Left lobe of liver (tissue), 2 donors: Measurements from ENCODE around the gene AKAP13. TPM values are rescaled to one million over a fixed set of nuclear protein-coding genes. Genes with fewer than 3 reads are reported as not detected.
A peak's percentile ranks its signal among the peaks of the same experiment; 100 is the strongest.

Experiments
- ATAC-seq: fragments of 200-7000 bp; cut with Tn5 transposase; one replicate; pipeline ENCODE4 v1.9.1; 2020; ENCODE audit warnings: mild to moderate bottlenecking, moderate library complexity
- DNase-seq: peaks from one replicate; pipeline ENCODE4 v3.0.0-alpha.2; 2020; ENCODE audit warnings: low spot score
- total RNA-seq: library from RNA; stranded (reverse); gene quantifications from one replicate; pipeline ENCODE4 v1.2.1, GENCODE V29; 2021
- donor health status: DM: no; HTN: no; CAD: no; lungs with moderate emphysema.
- donor health status: DM: no; HTN: yes; CAD: no.

AKAP13 gene
- total RNA-seq, 1 donor from 2014 or later = 60.5 TPM

DNA sequence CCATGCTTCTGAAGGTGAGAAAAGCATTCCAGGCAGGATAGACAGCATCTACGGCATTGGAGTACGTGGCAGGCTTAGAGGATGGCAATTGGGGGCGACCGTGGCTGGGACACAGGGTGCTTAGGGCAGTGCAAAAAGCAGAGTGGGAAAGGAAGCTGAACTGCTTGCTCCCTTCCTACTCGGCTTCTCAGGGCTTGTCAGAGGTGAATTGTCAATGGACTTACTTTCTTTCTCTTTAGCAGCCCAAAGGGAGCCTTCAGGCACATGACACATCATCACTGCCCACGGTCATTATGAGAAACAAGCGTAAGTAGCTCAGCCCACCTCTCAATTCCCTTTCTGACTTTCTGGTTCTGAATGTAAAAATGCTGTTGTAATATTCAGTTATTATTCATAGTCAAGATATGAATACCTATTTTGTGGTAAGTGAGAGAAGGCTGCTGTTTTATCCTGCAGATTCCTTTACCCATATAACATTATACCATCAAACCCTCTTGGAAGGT lies 330.0 kb downstream of the AKAP13 start:
- ATAC-seq = no peak
- DNase-seq = no peak

DNA sequence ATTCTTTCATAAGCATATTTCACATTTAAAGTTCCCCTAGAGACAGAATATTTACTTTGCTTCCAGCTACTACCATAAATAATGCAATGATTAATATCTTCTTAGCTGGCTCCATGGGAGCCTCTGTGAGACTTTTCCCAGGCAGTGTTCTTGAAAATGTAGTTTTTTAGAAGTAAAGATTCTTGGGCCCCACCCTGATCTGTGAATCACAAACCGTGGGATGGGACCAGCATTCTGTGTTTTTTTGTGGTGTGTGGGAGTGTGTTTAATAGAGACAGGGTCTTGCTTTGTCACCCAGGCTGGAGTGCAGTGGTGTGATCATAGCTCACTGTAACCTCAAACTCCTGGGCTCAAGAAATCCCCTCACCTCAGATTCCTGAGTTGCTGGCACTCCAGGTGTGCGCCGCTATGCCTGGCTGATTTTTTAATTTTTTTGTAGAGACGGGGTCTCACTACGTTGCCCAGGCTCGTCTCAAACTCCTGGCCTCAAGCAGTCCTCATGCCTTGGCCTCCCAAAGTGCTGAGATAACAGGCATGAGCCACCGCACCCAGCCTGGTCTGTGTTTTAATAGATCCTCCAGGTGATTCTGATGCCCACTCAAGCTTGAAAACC lies 331.3 kb downstream of the AKAP13 start:
- no peak for ATAC-seq
- no peak for DNase-seq

DNA sequence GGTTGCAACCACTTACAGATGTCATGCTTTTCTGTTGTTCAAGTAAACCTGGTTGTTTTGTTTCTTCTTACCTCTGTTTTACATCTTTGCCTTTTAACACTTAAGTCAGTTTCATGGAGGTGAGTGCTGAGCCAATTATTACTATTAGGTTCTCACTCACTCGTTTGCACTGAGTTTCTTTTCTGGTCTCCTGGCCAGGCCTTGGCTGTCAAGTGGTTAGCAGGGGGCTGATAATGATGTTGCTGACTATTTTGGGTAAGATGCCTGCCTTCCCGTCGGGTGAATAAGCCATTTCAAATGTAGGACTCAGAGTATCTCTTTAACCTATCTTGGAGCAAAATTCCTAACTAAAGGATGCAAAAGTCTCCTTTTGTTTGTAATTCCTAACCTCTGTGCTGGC lies 335.9 kb downstream of the AKAP13 start:
- ATAC-seq (no peak), DNase-seq (no peak)

DNA sequence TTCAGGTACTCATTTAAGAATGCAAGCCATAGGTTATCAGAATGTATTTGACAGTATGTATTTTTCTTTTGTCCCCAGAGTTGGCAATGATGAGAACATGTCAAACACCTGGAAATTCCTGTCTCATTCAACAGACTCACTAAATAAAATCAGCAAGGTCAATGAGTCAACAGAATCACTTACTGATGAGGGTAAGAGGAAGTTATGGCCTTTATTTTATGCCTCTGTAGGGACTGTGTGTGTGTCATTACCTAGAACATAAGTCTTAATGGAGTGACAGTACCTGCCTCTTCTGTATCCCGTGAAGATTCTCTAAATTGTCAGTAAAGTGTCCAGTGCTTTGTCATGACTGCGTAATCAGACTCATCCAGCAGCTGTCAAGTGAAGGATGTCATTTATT lies 336.8 kb downstream of the AKAP13 start:
- ATAC-seq = no peak
- DNase-seq = no peak

DNA sequence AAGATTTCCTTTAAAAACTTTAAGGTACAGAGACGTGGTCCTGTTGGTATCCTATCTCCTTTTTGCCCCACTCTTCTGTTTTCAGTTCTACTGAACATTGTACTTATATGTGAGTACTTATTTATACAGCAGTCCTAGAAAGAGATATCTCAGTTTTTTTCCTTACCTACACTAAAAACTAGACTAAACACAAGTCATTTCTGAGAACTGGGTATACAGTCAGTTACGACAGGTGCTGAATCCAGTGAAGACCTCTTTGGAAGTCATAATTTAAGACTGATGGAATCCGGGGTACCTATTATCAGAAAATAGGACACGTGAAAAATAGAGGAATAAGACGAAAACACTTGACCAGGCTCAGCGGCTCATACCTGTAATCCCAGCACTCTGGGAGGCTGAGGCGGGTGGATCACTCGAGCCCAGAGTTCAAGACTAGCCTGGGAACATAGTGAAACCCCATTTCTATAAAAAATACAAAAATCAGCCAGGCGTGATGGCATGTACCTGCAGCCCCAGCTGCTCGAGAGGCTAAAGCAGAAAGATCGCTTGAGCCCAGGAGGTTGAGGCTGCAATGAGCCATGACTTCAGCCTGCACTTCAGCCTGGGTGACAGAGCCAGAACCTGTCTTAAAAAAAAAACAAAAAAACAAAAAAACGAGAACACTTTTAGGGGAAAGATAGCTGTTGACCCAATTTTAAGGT lies 338.0 kb downstream of the AKAP13 start:
- ATAC-seq (no peak), DNase-seq (no peak)

DNA sequence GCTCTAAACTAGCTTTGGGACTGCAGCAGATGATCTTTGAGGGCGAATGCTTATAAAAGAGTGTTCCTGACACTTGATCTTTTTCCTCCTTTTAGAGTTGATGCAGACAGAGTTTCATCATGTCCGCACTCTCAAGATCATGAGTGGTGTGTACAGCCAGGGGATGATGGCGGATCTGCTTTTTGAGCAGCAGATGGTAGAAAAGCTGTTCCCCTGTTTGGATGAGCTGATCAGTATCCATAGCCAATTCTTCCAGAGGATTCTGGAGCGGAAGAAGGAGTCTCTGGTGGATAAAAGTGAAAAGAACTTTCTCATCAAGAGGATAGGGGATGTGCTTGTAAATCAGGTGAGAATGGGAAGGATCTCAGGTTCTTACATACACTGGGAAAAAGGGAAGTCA lies 338.6 kb downstream of the AKAP13 start:
- ATAC-seq = no peak
- no peak for DNase-seq

DNA sequence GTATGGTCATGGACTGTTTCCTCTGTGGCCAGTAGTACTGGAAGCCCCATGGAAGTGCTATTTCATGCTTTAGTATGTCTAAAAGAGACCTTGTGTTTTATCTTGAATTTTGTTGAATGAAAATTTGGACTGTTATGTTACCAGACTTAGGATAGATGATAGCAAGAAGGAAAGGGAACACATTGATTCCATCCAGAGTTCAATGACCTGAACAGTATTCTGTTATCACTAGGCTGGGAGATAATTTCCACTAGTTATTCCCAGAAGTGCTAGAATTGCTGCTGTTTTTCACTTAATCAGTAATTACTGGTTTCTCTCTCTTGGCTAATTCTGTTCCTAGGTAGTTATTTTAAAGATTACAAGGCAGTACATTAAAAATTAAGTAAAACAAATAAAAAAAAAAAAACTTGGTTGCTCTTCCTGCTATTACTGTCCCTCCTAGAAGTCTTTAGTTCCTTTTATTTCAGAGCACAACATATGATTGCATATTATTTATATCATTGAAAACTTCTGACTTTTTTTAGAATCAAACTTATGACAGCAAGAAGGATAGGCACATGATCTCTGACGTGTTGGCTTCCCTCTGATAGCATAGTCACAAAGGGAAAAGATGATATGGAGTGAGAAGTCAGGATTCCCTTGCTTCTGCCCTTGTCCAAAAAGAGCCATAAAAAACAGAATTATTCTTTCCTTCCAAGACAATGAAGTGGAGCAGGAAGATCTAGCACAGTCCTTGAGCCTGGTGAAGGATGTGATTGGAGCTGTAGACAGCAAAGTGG lies 342.2 kb downstream of the AKAP13 start:
- DNase-seq (no peak), ATAC-seq (peak; percentile 76)

DNA sequence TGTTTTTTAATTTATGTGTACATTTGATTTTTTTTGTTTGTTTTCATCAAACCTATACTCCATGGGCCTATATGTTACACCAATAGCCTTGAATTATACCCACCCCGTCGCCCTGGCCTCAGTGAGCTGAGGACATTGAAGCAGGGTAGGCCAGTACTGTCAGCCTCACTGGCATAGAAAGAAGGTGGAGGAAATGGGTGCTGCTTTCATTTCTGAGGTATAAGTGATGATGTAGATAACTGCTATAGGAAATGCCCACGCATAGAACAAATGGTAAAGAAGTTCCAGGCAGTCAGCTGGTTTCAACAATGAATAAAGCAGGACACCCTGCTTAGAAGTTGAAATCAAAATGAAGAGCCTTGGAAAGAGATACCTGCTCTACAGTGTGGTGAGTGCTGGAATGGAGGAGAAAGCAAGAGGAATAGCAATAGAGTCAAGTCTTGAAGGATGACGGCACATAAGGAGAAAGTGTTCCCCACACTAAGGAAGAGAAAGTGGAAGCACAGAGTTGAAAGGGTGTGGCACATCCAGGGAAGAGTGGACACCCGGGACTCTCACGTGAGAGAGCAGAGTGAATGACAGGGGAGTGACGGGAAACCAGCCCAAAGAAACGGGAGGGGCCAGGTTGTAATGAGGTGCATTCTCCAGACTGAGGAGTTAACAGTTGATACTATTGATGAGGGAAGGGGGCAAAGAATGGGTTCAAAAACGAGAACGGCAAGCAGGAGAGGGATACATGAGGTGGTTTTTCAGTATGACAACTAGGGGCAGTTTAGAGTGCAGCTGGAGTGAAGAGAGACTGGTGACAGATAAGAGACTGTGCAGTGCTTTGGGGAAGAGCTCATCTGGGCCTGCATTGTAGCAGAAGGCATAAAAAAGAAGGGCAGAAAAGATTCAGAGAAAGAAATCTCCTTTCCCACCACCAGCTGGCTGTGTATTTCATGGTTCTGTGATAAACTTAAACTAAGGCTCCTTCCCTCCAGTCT lies 343.9 kb downstream of the AKAP13 start:
- no peak for DNase-seq
- peak; percentile 15 for ATAC-seq

DNA sequence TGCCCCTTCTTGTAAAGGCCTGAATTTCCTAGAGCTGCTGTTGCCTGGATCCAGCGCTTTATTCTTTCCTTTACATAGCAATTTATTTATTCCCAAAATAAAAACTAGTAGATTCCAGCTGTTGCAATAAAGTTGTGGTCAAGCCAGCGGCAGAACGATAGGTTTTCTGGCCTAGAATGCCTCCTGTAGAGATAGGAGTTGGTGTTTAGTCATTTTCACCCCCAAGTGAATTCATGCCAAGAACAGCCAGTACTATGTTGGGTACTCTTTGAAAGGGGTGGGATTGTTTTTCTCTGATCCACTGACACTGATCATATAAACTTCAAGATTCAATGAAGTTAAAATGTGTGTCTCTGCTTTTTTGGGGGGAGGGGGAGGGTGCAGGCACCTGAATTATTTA lies 344.6 kb downstream of the AKAP13 start:
- DNase-seq = no peak
- peak; percentile 39 for ATAC-seq

DNA sequence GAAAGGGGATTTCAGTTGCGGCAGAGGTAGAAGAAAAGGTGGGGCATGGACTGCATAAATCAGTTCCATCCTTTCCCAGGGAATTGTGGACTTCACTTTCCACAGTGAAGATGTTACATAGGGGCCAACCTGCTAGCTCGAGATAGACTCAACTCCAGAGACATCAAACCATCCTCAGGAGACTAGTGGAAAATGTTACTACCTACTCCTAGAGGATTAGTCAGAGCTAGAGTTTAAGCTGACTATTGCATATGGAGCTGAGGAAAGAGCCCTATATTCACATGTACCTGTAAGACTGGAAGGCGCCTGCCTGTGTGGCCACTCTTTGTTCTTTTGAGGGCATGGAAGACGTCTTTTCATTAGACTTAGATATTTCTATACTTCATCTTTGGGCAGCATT lies 345.2 kb downstream of the AKAP13 start:
- no peak for ATAC-seq
- no peak for DNase-seq

DNA sequence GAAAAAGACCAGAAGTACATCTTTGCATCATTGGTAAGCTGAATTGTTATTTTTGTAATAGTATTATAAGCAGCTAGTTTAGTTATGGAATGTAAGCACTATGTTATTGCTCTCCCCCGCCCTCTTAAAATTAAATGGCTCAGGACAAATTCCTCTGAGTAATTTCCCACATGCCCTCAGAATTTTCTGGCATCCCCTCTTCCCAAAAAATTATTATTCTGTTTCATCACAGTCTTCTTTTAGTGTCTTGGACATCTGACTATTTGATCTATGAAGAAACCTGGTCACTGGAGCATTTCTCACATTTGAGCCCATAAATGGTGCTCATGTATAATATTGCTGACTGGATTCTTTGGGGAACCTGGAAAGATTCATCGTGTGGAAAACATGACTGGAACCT lies 346.1 kb downstream of the AKAP13 start:
- DNase-seq (no peak), ATAC-seq (no peak)

DNA sequence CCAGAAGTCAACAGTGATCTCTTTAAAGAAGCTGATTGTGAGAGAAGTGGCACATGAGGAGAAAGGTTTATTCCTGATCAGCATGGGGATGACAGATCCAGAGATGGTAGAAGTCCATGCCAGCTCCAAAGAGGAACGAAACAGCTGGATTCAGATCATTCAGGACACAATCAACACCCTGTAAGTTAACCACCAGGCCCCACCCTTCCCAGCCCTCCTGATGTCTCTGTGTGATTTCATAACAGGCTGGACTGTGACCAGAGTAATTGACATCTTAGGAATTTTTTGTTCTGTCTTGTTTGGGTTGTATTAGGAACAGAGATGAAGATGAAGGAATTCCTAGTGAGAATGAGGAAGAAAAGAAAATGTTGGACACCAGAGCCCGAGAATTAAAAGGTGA lies 346.7 kb downstream of the AKAP13 start:
- DNase-seq = no peak
- no peak for ATAC-seq

DNA sequence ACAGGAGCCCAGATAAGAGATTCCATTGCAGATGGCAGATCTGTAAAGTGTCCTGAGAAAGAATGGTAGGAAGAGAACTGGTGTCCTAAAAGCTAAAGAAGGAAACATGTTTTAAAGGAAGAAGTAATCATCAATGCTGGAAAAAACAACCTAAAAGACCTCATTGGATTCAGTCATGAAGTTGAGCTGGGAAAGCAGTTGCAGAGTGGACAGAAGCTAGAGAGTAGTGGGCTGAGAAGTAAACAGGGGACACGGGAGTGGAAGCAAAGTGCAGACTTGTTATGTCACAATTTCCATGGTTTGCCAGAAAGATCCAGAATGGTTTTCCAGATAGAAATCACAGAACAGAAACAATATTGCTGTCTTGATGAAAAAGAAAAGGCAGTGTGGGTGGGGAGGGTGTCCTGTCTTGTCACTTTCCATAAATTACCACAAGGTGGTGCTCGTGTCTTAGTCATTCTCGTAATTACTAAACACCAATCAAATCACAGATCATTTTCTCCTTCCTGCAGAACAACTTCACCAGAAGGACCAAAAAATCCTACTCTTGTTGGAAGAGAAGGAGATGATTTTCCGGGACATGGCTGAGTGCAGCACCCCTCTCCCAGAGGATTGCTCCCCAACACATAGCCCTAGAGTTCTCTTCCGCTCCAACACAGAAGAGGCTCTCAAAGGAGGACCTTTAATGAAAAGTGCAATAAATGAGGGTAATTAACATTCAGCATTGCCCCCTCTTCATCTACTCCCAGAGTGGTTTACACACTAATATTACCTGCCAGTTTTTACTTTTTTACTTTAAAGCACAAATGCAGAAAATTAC lies 349.8 kb downstream of the AKAP13 start:
- no peak for DNase-seq
- ATAC-seq = peak; percentile 88

DNA sequence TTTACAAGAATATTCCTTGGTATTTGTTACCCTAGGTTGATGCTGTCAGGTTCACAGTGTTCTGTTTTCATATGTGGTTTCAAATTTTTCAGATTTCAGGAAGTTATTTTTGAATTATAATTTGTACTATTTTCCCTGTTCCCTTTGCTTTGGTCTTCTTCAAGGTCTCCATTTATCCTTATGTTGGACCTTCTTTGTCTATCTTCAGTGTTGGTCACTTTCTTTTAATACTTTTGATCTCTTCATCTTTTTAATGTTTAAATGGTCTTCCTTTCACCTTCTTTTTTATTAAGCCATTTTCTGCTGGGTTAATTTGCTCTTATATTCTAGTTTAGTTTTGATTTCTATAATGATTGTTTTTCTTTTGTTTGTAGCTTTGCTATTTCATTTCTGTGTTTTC lies 353.0 kb downstream of the AKAP13 start:
- no peak for ATAC-seq
- DNase-seq = no peak

DNA sequence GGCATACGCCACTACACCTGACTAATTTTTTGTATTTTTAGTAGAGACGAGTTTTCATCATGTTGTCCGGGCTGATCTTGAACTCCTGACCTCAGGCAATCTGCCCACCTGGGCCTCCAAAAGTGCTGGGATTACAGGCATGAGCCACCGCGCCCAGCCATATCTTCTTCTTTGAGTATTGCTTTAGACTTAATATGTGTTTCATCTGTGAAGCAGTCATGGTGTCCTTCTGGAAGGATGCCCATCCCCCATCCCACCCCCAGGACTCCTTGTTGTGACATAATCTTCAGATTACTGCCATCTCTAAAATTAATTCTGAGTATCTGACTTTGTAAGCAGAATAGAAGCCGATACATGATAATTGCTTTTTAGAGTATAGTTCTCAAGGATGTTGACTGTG lies 356.7 kb downstream of the AKAP13 start:
- no peak for DNase-seq

DNA sequence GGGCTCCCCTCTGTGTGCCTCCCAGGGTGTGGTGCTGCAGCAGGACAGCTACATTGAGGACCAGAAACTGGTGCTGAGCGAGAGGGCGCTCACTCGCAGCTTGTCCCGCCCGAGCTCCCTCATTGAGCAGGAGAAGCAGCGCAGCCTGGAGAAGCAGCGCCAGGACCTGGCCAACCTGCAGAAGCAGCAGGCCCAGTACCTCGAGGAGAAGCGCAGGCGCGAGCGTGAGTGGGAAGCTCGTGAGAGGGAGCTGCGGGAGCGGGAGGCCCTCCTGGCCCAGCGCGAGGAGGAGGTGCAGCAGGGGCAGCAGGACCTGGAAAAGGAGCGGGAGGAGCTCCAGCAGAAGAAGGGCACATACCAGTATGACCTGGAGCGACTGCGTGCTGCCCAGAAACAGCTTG lies 360.6 kb downstream of the AKAP13 start:
- DNase-seq = no peak
- peak; percentile 9 for ATAC-seq

More for the DNA sequence above, 356.7 kb downstream of the AKAP13 start:
- no peak for ATAC-seq

DNA sequence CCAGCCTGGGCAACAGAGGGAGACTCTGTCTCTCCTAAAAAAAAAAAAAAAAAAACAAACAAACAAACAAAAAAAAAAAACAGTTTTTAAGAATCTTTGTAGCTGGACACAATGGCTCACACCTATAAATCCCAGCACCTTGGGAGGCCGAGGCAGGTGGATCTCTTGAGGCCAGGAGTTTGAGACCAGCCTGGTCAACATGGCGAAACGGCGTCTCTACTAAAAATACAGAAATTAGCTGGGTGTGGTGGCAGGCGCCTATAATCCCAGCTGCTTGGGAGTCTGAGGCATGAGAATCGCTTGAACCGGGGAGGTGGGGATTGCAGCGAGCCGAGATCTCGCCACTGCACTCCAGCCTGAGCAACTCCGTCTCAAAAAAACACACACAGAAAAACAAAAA lies 361.3 kb downstream of the AKAP13 start:
- DNase-seq = no peak
- no peak for ATAC-seq

DNA sequence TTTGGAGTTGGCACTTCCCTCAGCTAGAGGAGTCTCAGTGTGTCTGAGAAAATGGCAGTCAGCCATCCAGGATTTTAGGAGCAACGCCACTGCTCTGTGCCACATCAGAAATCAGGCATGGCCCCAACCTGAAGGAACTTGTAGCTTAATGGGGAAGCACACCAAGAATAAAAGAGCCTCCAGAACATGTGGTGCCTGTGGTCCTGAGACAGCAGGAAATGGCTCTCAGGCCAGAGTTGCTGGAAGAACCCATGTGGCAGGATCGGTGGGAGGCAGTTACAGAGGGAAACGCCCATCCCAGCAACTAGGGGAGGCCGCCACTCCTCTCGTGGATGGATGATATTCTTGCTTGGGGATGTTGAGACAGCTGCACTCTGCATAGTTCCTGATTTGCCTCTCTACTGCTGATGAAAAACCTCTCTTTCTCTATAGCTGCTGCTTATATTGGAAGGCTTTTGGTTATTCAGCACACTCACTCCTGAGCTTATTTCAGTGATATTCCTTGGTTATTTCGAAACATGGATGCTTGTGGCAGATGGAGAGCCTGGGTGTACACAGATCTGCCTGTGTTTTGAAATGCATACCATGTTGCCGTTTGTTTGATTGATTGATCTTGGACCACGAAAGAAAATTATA lies 361.9 kb downstream of the AKAP13 start:
- peak; percentile 31 for DNase-seq
- no peak for ATAC-seq

DNA sequence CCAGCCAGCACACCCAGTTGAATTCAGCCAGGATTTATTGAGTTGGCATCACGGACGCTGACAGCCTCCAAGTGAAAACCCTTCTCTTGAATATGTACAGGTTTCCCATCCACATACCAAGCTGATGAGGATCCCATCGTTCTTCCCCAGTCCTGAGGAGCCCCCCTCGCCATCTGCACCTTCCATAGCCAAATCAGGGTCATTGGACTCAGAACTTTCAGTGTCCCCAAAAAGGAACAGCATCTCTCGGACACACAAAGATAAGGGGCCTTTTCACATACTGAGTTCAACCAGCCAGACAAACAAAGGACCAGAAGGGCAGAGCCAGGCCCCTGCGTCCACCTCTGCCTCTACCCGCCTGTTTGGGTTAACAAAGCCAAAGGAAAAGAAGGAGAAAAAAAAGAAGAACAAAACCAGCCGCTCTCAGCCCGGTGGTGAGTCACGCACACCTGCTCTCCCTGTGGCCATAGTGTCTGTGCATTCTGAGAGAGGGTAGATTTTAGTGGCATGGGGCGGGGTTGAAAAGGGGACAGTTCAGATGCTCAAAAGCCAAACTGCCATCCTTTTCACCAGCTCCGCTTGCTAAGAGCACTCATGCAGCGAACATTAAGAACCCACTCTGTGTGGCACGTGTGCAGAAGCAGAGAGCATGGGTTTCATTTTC lies 363.1 kb downstream of the AKAP13 start:
- peak; percentile 29 for DNase-seq
- ATAC-seq = no peak
